ENCODE measurements around the gene MGAT4A.
A peak's percentile ranks its signal among the peaks of the same experiment; 100 is the strongest.
"Not testable (repeated sequence)": the region's sequence is repeated elsewhere in the genome, so short reads cannot be mapped to it uniquely, and the experiment has no call there.

Gene MGAT4A

GRCh38 chr2:98759827-98760625, 29.1 kb upstream of the MGAT4A start:
- H3K4me3 ChIP-seq (ENCODE audit: low read length) = no peak overlapping the region
- no peak for DNase-seq (ENCODE audit: low read depth)
- TF ChIP-seq CTCF (conservative IDR thresholded peaks at IDR 0.05; ENCODE audit: low read length) = no peak

- DNase-seq (ENCODE audit: low read depth) = no peak
- TF ChIP-seq CTCF (conservative IDR thresholded peaks at IDR 0.05; ENCODE audit: low read length) = no peak
Observed at GRCh38 chr2:98759338-98759737, 28.4 kb upstream of the MGAT4A start.

GRCh38 chr2:98757904-98758421, 27.0 kb upstream of the MGAT4A start:
- H3K4me3 ChIP-seq (ENCODE audit: low read length) = no peak overlapping the region
- no peak for TF ChIP-seq CTCF (conservative IDR thresholded peaks at IDR 0.05; ENCODE audit: low read length)
- DNase-seq (ENCODE audit: low read depth) = peak; percentile 92

More at GRCh38 chr2:98759338-98759737, 28.4 kb upstream of the MGAT4A start:
- no peak overlapping the region for H3K4me3 ChIP-seq (ENCODE audit: low read length)

GRCh38 chr2:98753801-98754200, 22.9 kb upstream of the MGAT4A start:
- no peak for DNase-seq (ENCODE audit: low read depth)
- no peak for TF ChIP-seq CTCF (conservative IDR thresholded peaks at IDR 0.05; ENCODE audit: low read length)

GRCh38 chr2:98752711-98753110, 21.8 kb upstream of the MGAT4A start:
- H3K4me3 ChIP-seq (ENCODE audit: low read length); DNase-seq (ENCODE audit: low read depth): not testable (repeated sequence)

More at GRCh38 chr2:98753801-98754200, 22.9 kb upstream of the MGAT4A start:
- no peak overlapping the region for H3K4me3 ChIP-seq (ENCODE audit: low read length)

GRCh38 chr2:98751748-98752147, 20.8 kb upstream of the MGAT4A start:
- no peak for DNase-seq (ENCODE audit: low read depth)
- H3K4me3 ChIP-seq (ENCODE audit: low read length) = no peak overlapping the region
- TF ChIP-seq CTCF (conservative IDR thresholded peaks at IDR 0.05; ENCODE audit: low read length) = no peak

- DNase-seq (ENCODE audit: low read depth) = no peak
- no peak overlapping the region for H3K4me3 ChIP-seq (ENCODE audit: low read length)
- no peak for TF ChIP-seq CTCF (conservative IDR thresholded peaks at IDR 0.05; ENCODE audit: low read length)
Observed at GRCh38 chr2:98750593-98751282, 19.8 kb upstream of the MGAT4A start.

All from AG10803 (cell line).